Measurements from ENCODE around the gene MFN1.

DNA sequence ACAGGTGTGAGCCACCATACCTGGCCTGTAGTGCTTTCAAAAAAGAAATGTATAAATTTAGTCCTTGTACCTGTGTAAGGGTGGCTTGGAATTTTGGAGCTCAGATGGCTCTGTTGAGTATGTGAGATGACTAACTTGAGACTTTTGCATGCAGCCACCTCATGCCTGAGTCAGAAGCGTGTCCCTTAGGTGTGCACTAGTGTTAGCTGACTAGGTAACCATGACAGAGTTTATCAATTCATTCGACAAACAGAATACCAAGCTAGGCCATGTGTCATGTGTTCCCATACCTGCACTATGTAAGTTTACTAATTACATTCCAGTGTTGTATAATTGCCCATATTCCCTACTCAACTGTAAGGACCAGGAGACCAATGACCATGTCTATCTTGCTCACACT is 28.6 kb upstream of the MFN1 start:
- TF ChIP-seq, protein P1, sequence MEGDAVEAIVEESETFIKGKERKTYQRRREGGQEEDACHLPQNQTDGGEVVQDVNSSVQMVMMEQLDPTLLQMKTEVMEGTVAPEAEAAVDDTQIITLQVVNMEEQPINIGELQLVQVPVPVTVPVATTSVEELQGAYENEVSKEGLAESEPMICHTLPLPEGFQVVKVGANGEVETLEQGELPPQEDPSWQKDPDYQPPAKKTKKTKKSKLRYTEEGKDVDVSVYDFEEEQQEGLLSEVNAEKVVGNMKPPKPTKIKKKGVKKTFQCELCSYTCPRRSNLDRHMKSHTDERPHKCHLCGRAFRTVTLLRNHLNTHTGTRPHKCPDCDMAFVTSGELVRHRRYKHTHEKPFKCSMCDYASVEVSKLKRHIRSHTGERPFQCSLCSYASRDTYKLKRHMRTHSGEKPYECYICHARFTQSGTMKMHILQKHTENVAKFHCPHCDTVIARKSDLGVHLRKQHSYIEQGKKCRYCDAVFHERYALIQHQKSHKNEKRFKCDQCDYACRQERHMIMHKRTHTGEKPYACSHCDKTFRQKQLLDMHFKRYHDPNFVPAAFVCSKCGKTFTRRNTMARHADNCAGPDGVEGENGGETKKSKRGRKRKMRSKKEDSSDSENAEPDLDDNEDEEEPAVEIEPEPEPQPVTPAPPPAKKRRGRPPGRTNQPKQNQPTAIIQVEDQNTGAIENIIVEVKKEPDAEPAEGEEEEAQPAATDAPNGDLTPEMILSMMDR (IDR thresholded peaks at IDR 0.05): no peak
- no peak for TF ChIP-seq POLR2A (IDR thresholded peaks at IDR 0.05)

Data from suprapubic skin (tissue), 3 donors.